Smooth muscle cell (in vitro differentiated cells): Measurements from ENCODE around the gene FOXB2. TPM values are rescaled to one million over a fixed set of nuclear protein-coding genes. Genes with fewer than 3 reads are reported as not detected.

Experiments
- DNase-seq: peaks from one replicate; lab custom pipeline; 2025; ENCODE audit not compliant: unreplicated experiment; lab: John Stamatoyannopoulos, UW
- H2AFZ ChIP-seq: fragments of 200-600 bp; sonication (generic); 2 replicates; pipeline ENCODE4 v1.6.0; 2016; ENCODE audit warnings: antibody characterized with exemption, low read depth, mild to moderate bottlenecking
- H3F3A ChIP-seq: fragments of 200-600 bp; sonication (generic); 2 replicates; pipeline ENCODE4 v1.6.0; 2017; ENCODE audit warnings: antibody characterized with exemption, low read depth
- H3K27ac ChIP-seq: fragments of 200-600 bp; sonication (generic); 2 replicates; pipeline ENCODE4 v1.5.1; 2016; ENCODE audit warnings: low read depth, mild to moderate bottlenecking
- H3K27me3 ChIP-seq: fragments of 200-600 bp; sonication (generic); 2 replicates; pipeline ENCODE4 v1.6.1; 2016; ENCODE audit warnings: low read depth, mild to moderate bottlenecking
- H3K36me3 ChIP-seq: fragments of 200-600 bp; sonication (generic); 2 replicates; pipeline ENCODE4 v1.5.1; 2016; ENCODE audit warnings: low read depth
- H3K4me1 ChIP-seq: fragments of 200-600 bp; sonication (generic); 2 replicates; pipeline ENCODE4 v1.5.1; 2016; ENCODE audit warnings: low read depth
- H3K4me2 ChIP-seq: fragments of 200-600 bp; sonication (generic); 2 replicates; pipeline ENCODE4 v1.6.0; 2016; ENCODE audit warnings: mild to moderate bottlenecking
- H3K4me3 ChIP-seq: fragments of 200-600 bp; sonication (generic); 2 replicates; pipeline ENCODE4 v1.5.1; 2016; ENCODE audit warnings: mild to moderate bottlenecking
- H3K79me2 ChIP-seq: fragments of 200-600 bp; sonication (generic); 2 replicates; pipeline ENCODE4 v1.6.0; 2016; ENCODE audit warnings: low read depth, mild to moderate bottlenecking
- H3K9ac ChIP-seq: fragments of 200-600 bp; sonication (generic); 2 replicates; pipeline ENCODE4 v1.6.0; 2016; ENCODE audit warnings: low read depth
- H3K9me3 ChIP-seq: fragments of 200-600 bp; sonication (generic); replicated peaks from 2 replicates; pipeline ENCODE4 v1.5.1; 2016; ENCODE audit warnings: low read depth
- H4K20me1 ChIP-seq: fragments of 200-600 bp; sonication (generic); 2 replicates; pipeline ENCODE4 v1.6.0; 2016; ENCODE audit warnings: low read depth
- CTCF ChIP-seq: fragments of 200-600 bp; sonication (generic); IDR thresholded peaks from 2 replicates; pipeline ENCODE4 v1.5.1; 2017; ENCODE audit warnings: borderline replicate concordance, mild to moderate bottlenecking, antibody characterized with exemption; ENCODE audit not compliant: insufficient read depth, poor library complexity, severe bottlenecking
- WGBS: methylation state at CpG from one replicate; pipeline ENCODE4 v1.1.7; 2016; ENCODE audit warnings: low lambda C conversion rate; 5-methylcytosine and 5-hydroxymethylcytosine counted together
- polyA plus RNA-seq: library from polyadenylated mRNA; unstranded; fragments of >200 nt; fragmentation: Nextera tagmentation; extraction: Ambion mirVana; gene quantifications from 2 replicates; pipeline ENCODE4 v1.2.1, GENCODE V29; 2016
- total RNA-seq: library from RNA; depleted of rRNA; stranded (reverse); fragments of >200 nt; gene quantifications from 2 replicates; pipeline ENCODE4 v1.2.3, GENCODE V29; 2014

The FOXB2 gene
- total and polyA plus RNA-seq, 2 experiments from 2014 or later = not detected

GRCh38 chr9:77014597-77015263 lies 4.7 kb upstream of the FOXB2 start:
- Histone ChIP-seq H3K36me3 (no peaks in the 10 kb centered on the region), H3K4me3 (no peak overlapping the region), H3K27ac (no peak overlapping the region), H3K9ac (no peak overlapping the region), H2AFZ (no peak overlapping the region), H3K9me3 (no peaks in the 10 kb centered on the region), H4K20me1 (no peaks in the 10 kb centered on the region), H3K4me1 (peaks cover 32% of the 10 kb centered on the region), H3K79me2 (no peaks in the 10 kb centered on the region), H3F3A (no peaks in the 10 kb centered on the region), H3K4me2 (peak overlapping the region; percentile 17), H3K27me3 (peaks cover 100% of the 10 kb centered on the region)
- 3% methylated on average over 38 of the region's 38 CpGs for WGBS
- DNase-seq = no peak
- TF ChIP-seq CTCF = peak; percentile 24

- no peaks in the 10 kb centered on the region for H3K9me3 ChIP-seq
- peaks cover 100% of the 10 kb centered on the region for H3K27me3 ChIP-seq
- no peak overlapping the region for H2AFZ ChIP-seq
- 5% methylated on average over 31 of the region's 31 CpGs for WGBS
- TF ChIP-seq CTCF = no peak
- no peak overlapping the region for H3K27ac ChIP-seq
- H3K9ac ChIP-seq = no peak overlapping the region
- H4K20me1 ChIP-seq = no peaks in the 10 kb centered on the region
- peak overlapping the region; percentile 48 for H3K4me2 ChIP-seq
- DNase-seq = no peak
- no peak overlapping the region for H3K4me3 ChIP-seq
- peaks cover 34% of the 10 kb centered on the region for H3K4me1 ChIP-seq
- no peaks in the 10 kb centered on the region for H3K36me3 ChIP-seq
- no peaks in the 10 kb centered on the region for H3K79me2 ChIP-seq
- H3F3A ChIP-seq = no peaks in the 10 kb centered on the region
Observed at GRCh38 chr9:77015327-77016048, 4.0 kb upstream of the FOXB2 start.

- Histone ChIP-seq H3F3A (no peaks in the 10 kb centered on the region), H3K27me3 (peaks cover 100% of the 10 kb centered on the region), H3K4me2 (peak overlapping the region; percentile 48), H3K9ac (no peak overlapping the region), H4K20me1 (no peaks in the 10 kb centered on the region), H3K27ac (no peak overlapping the region), H3K36me3 (no peaks in the 10 kb centered on the region), H2AFZ (no peak overlapping the region), H3K79me2 (no peaks in the 10 kb centered on the region), H3K4me3 (no peak overlapping the region), H3K4me1 (peaks cover 40% of the 10 kb centered on the region), H3K9me3 (no peaks in the 10 kb centered on the region)
- 1% methylated on average over 34 of the region's 37 CpGs for WGBS
- DNase-seq = no peak
- TF ChIP-seq CTCF = no peak
Observed at GRCh38 chr9:77016121-77016525, 3.3 kb upstream of the FOXB2 start.
